Astrocyte (in vitro differentiated cells and primary cell): ENCODE data around the gene PSD4. TPM values are rescaled to one million over a fixed set of nuclear protein-coding genes. Genes with fewer than 3 reads are reported as not detected.

Experiments used
- DNase-seq: peaks from one replicate; pipeline ENCODE4 v3.0.0-alpha.2; 2010; ENCODE audit warnings: low read depth
- FAIRE-seq: peaks from 2 replicates; lab custom pipeline; 2011; peaks lifted over from hg19 to GRCh38; lab: Jason Lieb, UNC
- H2AFZ ChIP-seq: 2 replicates; pipeline ENCODE4 v1.6.0; 2012; ENCODE audit warnings: low read depth, low read length, inconsistent platforms
- H3K27ac ChIP-seq: 2 replicates; pipeline ENCODE4 v1.5.1; 2011; ENCODE audit warnings: low read depth, low read length, inconsistent platforms
- H3K27me3 ChIP-seq: 2 replicates; pipeline ENCODE4 v1.6.0; 2011; ENCODE audit warnings: low read length, inconsistent platforms; ENCODE audit not compliant: insufficient read depth
- H3K36me3 ChIP-seq: 2 replicates; pipeline ENCODE4 v1.5.1; 2011; ENCODE audit warnings: low read length, inconsistent platforms; ENCODE audit not compliant: insufficient read depth
- H3K4me1 ChIP-seq: 2 replicates; pipeline ENCODE4 v1.5.1; 2011; ENCODE audit warnings: low read length, inconsistent platforms; ENCODE audit not compliant: insufficient read depth
- H3K4me2 ChIP-seq: 2 replicates; pipeline ENCODE4 v1.6.0; 2012; ENCODE audit warnings: low read length, inconsistent platforms
- H3K4me3 ChIP-seq: 2 replicates; pipeline ENCODE4 v1.5.1; 2011; ENCODE audit warnings: low read depth, mild to moderate bottlenecking, low read length, inconsistent platforms; ENCODE audit not compliant: insufficient read depth
- H3K79me2 ChIP-seq: 2 replicates; pipeline ENCODE4 v1.6.0; 2012; ENCODE audit warnings: mild to moderate bottlenecking, low read length, inconsistent platforms; ENCODE audit not compliant: insufficient read depth
- H3K9ac ChIP-seq: 2 replicates; pipeline ENCODE4 v1.6.0; 2012; ENCODE audit warnings: mild to moderate bottlenecking, low read length, inconsistent platforms
- H3K9me3 ChIP-seq: 2 replicates; pipeline ENCODE4 v1.5.1; 2012; ENCODE audit warnings: low read depth, mild to moderate bottlenecking, low read length, inconsistent platforms; ENCODE audit not compliant: insufficient read depth
- H4K20me1 ChIP-seq: 2 replicates; pipeline ENCODE4 v1.6.0; 2012; ENCODE audit warnings: low read length, inconsistent platforms; ENCODE audit not compliant: insufficient read depth
- H3K27ac Mint-ChIP-seq: one replicate; pipeline ENCODE4 v1.8.0; 2021; ENCODE audit warnings: mild to moderate bottlenecking, mixed read lengths; ENCODE audit not compliant: unreplicated experiment
- H3K27me3 Mint-ChIP-seq: one replicate; pipeline ENCODE4 v1.8.0; 2021; ENCODE audit warnings: low read depth, mixed read lengths; ENCODE audit not compliant: unreplicated experiment
- H3K36me3 Mint-ChIP-seq: one replicate; pipeline ENCODE4 v1.8.0; 2021; ENCODE audit warnings: low read depth, mixed read lengths; ENCODE audit not compliant: unreplicated experiment
- H3K4me1 Mint-ChIP-seq: one replicate; pipeline ENCODE4 v1.8.0; 2021; ENCODE audit warnings: low read depth, mixed read lengths; ENCODE audit not compliant: unreplicated experiment
- H3K4me3 Mint-ChIP-seq: one replicate; pipeline ENCODE4 v1.8.0; 2021; ENCODE audit warnings: mild to moderate bottlenecking, moderate library complexity, mixed read lengths; ENCODE audit not compliant: unreplicated experiment
- H3K9me3 Mint-ChIP-seq: one replicate; pipeline ENCODE4 v1.8.0; 2021; ENCODE audit warnings: mild to moderate bottlenecking, mixed read lengths; ENCODE audit not compliant: unreplicated experiment
- CTCF ChIP-seq: IDR thresholded peaks from 2 replicates; pipeline ENCODE4 v1.5.1; 2011; ENCODE audit warnings: low read depth, mild to moderate bottlenecking, inconsistent platforms, low read length, moderate library complexity; ENCODE audit not compliant: insufficient read depth
- EZH2 ChIP-seq: IDR thresholded peaks from 2 replicates; pipeline ENCODE4 v1.6.1; 2012; ENCODE audit warnings: mild to moderate bottlenecking, low read length, inconsistent platforms; ENCODE audit not compliant: insufficient read depth
- total RNA-seq: library from RNA; stranded (reverse); gene quantifications from 2 replicates; pipeline ENCODE4 v1.2.1, GENCODE V29; 2021

The PSD4 gene
- total RNA-seq, 1 donor from 2014 or later: 4.0 TPM

GRCh38 chr2:113198048-113198789, 24.4 kb downstream of the PSD4 start:
- H3K4me1 ChIP-seq: peaks cover 24% of the 10 kb centered on the region
- FAIRE-seq (no peak), DNase-seq (no peak)
- TF ChIP-seq CTCF (no peak), EZH2 (no peak)
- H3K27ac ChIP-seq: no peak overlapping the region
- H3K27me3 Mint-ChIP-seq: peaks cover 43% of the 10 kb centered on the region
- H3K27ac Mint-ChIP-seq: no peak overlapping the region
- no peaks in the 10 kb centered on the region for H3K79me2 ChIP-seq
- H3K27me3 ChIP-seq: no peaks in the 10 kb centered on the region
- H3K36me3 ChIP-seq: no peaks in the 10 kb centered on the region
- H3K4me3 ChIP-seq: peak overlapping the region; percentile 70
- peaks cover 3% of the 10 kb centered on the region for H3K36me3 Mint-ChIP-seq
- H4K20me1 ChIP-seq: no peaks in the 10 kb centered on the region
- peak overlapping the region; percentile 96 for H2AFZ ChIP-seq
- H3K4me1 Mint-ChIP-seq: peaks cover 7% of the 10 kb centered on the region
- peak overlapping the region; percentile 81 for H3K4me3 Mint-ChIP-seq
- H3K4me2 ChIP-seq: peak overlapping the region; percentile 95
- H3K9me3 ChIP-seq: no peaks in the 10 kb centered on the region
- no peaks in the 10 kb centered on the region for H3K9me3 Mint-ChIP-seq
- H3K9ac ChIP-seq: peak overlapping the region; percentile 77

DNA sequence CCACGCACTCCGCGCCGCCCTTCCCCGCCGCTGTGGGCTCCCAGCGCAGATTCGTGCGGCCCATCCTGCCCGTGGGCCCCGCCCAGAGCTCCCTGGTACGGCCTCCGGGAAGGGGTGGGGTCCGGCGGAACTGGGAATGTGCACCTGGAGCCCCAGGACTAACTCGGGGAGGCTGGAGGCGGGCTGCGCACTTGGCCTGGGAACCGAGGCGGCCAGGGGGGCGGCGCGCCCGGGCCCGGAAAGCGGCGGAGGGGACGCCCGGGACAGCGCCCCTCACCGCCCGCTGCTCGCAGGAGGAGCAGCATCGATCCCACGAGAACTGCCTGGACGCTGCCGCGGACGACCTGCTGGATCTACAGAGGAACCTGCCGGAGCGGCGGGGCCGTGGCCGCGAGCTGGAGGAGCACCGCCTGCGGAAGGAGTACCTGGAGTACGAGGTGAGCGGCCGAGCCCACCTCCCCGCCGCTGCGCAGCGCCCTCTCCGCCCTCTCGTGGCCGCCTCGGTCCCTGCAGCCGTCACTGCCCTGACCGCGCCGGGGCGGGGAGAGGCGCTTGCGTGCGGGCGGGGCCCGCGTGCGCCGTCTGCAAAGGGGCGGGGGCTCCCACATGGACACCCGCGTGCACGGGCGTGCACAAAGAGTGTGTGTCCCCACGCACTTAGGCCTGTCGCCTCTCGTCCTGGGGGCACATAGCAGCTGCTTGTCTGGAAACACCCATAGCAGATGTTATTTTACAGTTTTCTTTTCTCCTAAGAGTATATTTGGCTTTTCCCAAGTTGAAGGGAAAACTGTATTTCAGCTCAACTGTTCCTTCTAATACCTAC, 25.2 kb downstream of the PSD4 start:
- Histone ChIP-seq H3K27ac (peak overlapping the region; percentile 31), H3K4me1 (peaks cover 29% of the 10 kb centered on the region), H3K4me2 (peak overlapping the region; percentile 95), H3K79me2 (no peaks in the 10 kb centered on the region), H3K9me3 (no peaks in the 10 kb centered on the region), H3K9ac (peak overlapping the region; percentile 77), H2AFZ (peak overlapping the region; percentile 96), H3K4me3 (peak overlapping the region; percentile 70), H4K20me1 (no peaks in the 10 kb centered on the region), H3K27me3 (no peaks in the 10 kb centered on the region), H3K36me3 (no peaks in the 10 kb centered on the region)
- H3K27ac Mint-ChIP-seq: no peak overlapping the region
- no peaks in the 10 kb centered on the region for H3K9me3 Mint-ChIP-seq
- H3K4me3 Mint-ChIP-seq: peak overlapping the region; percentile 81
- peaks cover 3% of the 10 kb centered on the region for H3K36me3 Mint-ChIP-seq
- TF ChIP-seq EZH2: no peak
- TF ChIP-seq CTCF: peak; percentile 48
- FAIRE-seq (no peak), DNase-seq (peak; percentile 37)
- peaks cover 8% of the 10 kb centered on the region for H3K4me1 Mint-ChIP-seq
- peaks cover 36% of the 10 kb centered on the region for H3K27me3 Mint-ChIP-seq
